HepG2 (cell line): ENCODE measurements around the gene APOM. TPM values are rescaled to one million over a fixed set of nuclear protein-coding genes. Genes with fewer than 3 reads are reported as not detected.

ENCODE experiments used
- ATAC-seq: fragments of 200-7000 bp; cut with Tn5 transposase; 3 replicates; pipeline ENCODE4 v1.9.1; 2020; ENCODE audit warnings: mild to moderate bottlenecking, moderate library complexity
- BruUV-seq: library from RNA; stranded (reverse); fragments of 400-500 nt; replicated peaks from 2 replicates; lab custom pipeline; 2021; lab: Mats Ljungman, UMichigan
- CTCF ChIA-PET: fragments of 300-600 bp; formaldehyde crosslinking; extraction: SDS; loops from one replicate; lab custom pipeline; 2021; ENCODE audit warnings: low total read pairs, inconsistent platforms, low intra/inter-chr PET ratio; lab: Yijun Ruan, JAX
- POLR2A ChIA-PET: fragments of 350-600 bp; sonication (Branson Sonifier 250); formaldehyde crosslinking; loops from one replicate; lab custom pipeline; 2020; ENCODE audit warnings: antibody characterized with exemption, inconsistent platforms; lab: Yijun Ruan, JAX
- DNase-seq: peaks from one replicate; pipeline ENCODE4 v3.0.0-alpha.2; 2015; ENCODE audit warnings: low spot score
- FAIRE-seq: peaks from 3 replicates; lab custom pipeline; 2011; peaks lifted over from hg19 to GRCh38; lab: Jason Lieb, UNC
- H2AFZ ChIP-seq: one replicate; pipeline ENCODE4 v1.6.1; 2011; ENCODE audit warnings: low read length, inconsistent platforms
- H3K27ac ChIP-seq: fragments of 300-600 bp; 3 replicates; pipeline ENCODE4 v1.8.0; 2011; ENCODE audit warnings: mixed run types, mild to moderate bottlenecking, mixed read lengths, low read length, inconsistent platforms; ENCODE audit not compliant: insufficient read depth; ENCODE audit errors: extremely low read length
- H3K27me3 ChIP-seq, 2 experiments: fragments of 200-600 bp in 1 of 2; 2 replicates in 1 of 2; 3 replicates in 1 of 2; pipeline versions ENCODE4 v1.6.0 to v1.8.0; 2011; ENCODE audit warnings: low read length in 2 of 2, mild to moderate bottlenecking in 2 of 2, moderate library complexity in 2 of 2, inconsistent platforms in 1 of 2; ENCODE audit not compliant: insufficient read depth in 2 of 2, control insufficient read depth in 1 of 2
- H3K36me3 ChIP-seq, 2 experiments: fragments of 200-600 bp in 1 of 2; replicated peaks in 1 of 2; 2 replicates in 1 of 2; 3 replicates in 1 of 2; pipeline versions ENCODE4 v1.5.1 to v1.8.0; 2011; ENCODE audit warnings: low read length in 2 of 2, inconsistent platforms in 1 of 2; ENCODE audit not compliant: insufficient read depth in 2 of 2, control insufficient read depth in 1 of 2
- H3K4me1 ChIP-seq: 2 replicates; pipeline ENCODE4 v1.5.1; 2012; ENCODE audit warnings: low read length, inconsistent platforms; ENCODE audit not compliant: insufficient read depth
- H3K4me2 ChIP-seq: 2 replicates; pipeline ENCODE4 v1.6.0; 2011; ENCODE audit warnings: low read depth, low read length, inconsistent platforms
- H3K4me3 ChIP-seq, 3 experiments: fragments of 200-600 bp in 1 of 3; sonication (generic), shearing (Covaris generic) in 1 of 3; replicated peaks in 1 of 3; 2 replicates each; pipeline ENCODE4 v1.5.1; 2011 to 2016; ENCODE audit warnings: low read length in 3 of 3, inconsistent platforms in 2 of 3, low read depth in 2 of 3, mild to moderate bottlenecking in 2 of 3, control low read depth in 1 of 3, mixed read lengths in 1 of 3; ENCODE audit not compliant: insufficient read depth in 1 of 3
- H3K79me2 ChIP-seq: one replicate; pipeline ENCODE4 v1.6.1; 2011; ENCODE audit warnings: low read length, inconsistent platforms; ENCODE audit not compliant: insufficient read depth
- H3K9ac ChIP-seq: 2 replicates; pipeline ENCODE4 v1.6.0; 2011; ENCODE audit warnings: mild to moderate bottlenecking, low read depth, low read length, inconsistent platforms; ENCODE audit not compliant: insufficient read depth
- H3K9me3 ChIP-seq: 2 replicates; pipeline ENCODE4 v1.5.1; 2012; ENCODE audit warnings: mild to moderate bottlenecking, low read length
- H4K20me1 ChIP-seq: 2 replicates; pipeline ENCODE4 v1.6.0; 2011; ENCODE audit warnings: inconsistent platforms, mild to moderate bottlenecking, low read length, moderate library complexity; ENCODE audit not compliant: insufficient read depth
- ATF7 ChIP-seq, 2 experiments: fragments of 450-650 bp in 1 of 2; sonication (generic) in 1 of 2; formaldehyde crosslinking in 1 of 2; IDR thresholded peaks; 2 replicates each; pipeline versions ENCODE4 v1.4.0 to v1.6.1; 2016 to 2020; ENCODE audit warnings: antibody characterized with exemption in 1 of 2, mild to moderate bottlenecking in 1 of 2, missing genetic modification reagents in 1 of 2
- HMG20A ChIP-seq: IDR thresholded peaks from 2 replicates; pipeline ENCODE4 v1.6.1; 2016; ENCODE audit warnings: borderline replicate concordance
- JDP2 ChIP-seq: sonication (generic); formaldehyde crosslinking; IDR thresholded peaks from 2 replicates; pipeline ENCODE4 v1.8.1; 2022; ENCODE audit warnings: missing genetic modification reagents, borderline replicate concordance
- PTBP1 ChIP-seq: fragments of 200-400 bp; formaldehyde crosslinking; IDR thresholded peaks from 2 replicates; pipeline ENCODE4 v1.6.1; 2018; ENCODE audit warnings: low read length, low read depth; ENCODE audit not compliant: poor library complexity, severe bottlenecking
- RBM39 ChIP-seq: fragments of 200-400 bp; formaldehyde crosslinking; IDR thresholded peaks from one replicate; pipeline ENCODE4 v1.6.1; 2018; ENCODE audit warnings: antibody characterized with exemption, mild to moderate bottlenecking, low read depth, low read length; ENCODE audit not compliant: poor library complexity, severe bottlenecking
- RXRA ChIP-seq: sonication (generic); formaldehyde crosslinking; IDR thresholded peaks from 2 replicates; pipeline ENCODE4 v1.5.1; 2020; ENCODE audit warnings: missing genetic modification reagents
- U2AF2 ChIP-seq: fragments of 200-400 bp; formaldehyde crosslinking; IDR thresholded peaks from 2 replicates; pipeline ENCODE4 v1.6.1; 2017; ENCODE audit warnings: low read depth, mild to moderate bottlenecking, low read length
- XBP1 ChIP-seq: sonication (generic); formaldehyde crosslinking; IDR thresholded peaks from 2 replicates; pipeline ENCODE4 v1.5.0; 2020; ENCODE audit warnings: missing genetic modification reagents
- ZNF253 ChIP-seq: sonication (generic); formaldehyde crosslinking; IDR thresholded peaks from 2 replicates; pipeline ENCODE4 v1.8.0; 2022; ENCODE audit warnings: mild to moderate bottlenecking, missing genetic modification reagents, borderline replicate concordance
- ZNF776 ChIP-seq: sonication (generic); formaldehyde crosslinking; IDR thresholded peaks from 2 replicates; pipeline ENCODE4 v1.4.0; 2020; ENCODE audit warnings: mild to moderate bottlenecking, missing genetic modification reagents
- ZZZ3 ChIP-seq: sonication (generic); formaldehyde crosslinking; IDR thresholded peaks from 2 replicates; pipeline ENCODE4 v1.4.0; 2020; ENCODE audit warnings: missing genetic modification reagents, mild to moderate bottlenecking, borderline replicate concordance
- WGBS: methylation state at CpG from one replicate; pipeline ENCODE4 v1.1.6; 2017; ENCODE audit warnings: low lambda C conversion rate; 5-methylcytosine and 5-hydroxymethylcytosine counted together
- in situ Hi-C: cut with HindIII; loops from 2 replicates; pipeline ENCODE4 v1.10.0; 2017; ENCODE audit warnings: low pct_unique_long_range_greater_than_20kb; ENCODE audit not compliant: extremely low pct_ligation_motif_present
- intact Hi-C: fragments of 100-400 bp; cut with micrococcal nuclease; formaldehyde crosslinking; loops from one replicate; pipeline ENCODE4 v1.10.0; 2022; ENCODE audit not compliant: unreplicated experiment
- polyA plus RNA-seq, 8 experiments: library from polyadenylated mRNA; depleted of rRNA in 3 of 8; stranded (reverse) in 7 of 8; unstranded in 1 of 8; fragments of >200 nt; fragmentation: Illumina TruSeq in 4 of 8; extraction: Trizol in 4 of 8; gene quantifications; 2 replicates each; pipeline versions ENCODE4 v1.2.1 to v1.2.3, GENCODE V29; 2011 to 2016; ENCODE audit warnings: low read depth in 4 of 8, missing spikeins in 1 of 8, mixed read lengths in 1 of 8; ENCODE audit not compliant: insufficient read depth in 1 of 8
- total RNA-seq, 5 experiments: library from RNA; depleted of rRNA; stranded (reverse); fragments of >200 nt; fragmentation: Illumina TruSeq; extraction: Trizol; gene quantifications; 2 replicates each; pipeline ENCODE4 v1.2.3, GENCODE V29; 2016; ENCODE audit warnings: low read depth in 1 of 5
- TF ChIP-seq, protein P1 (sequence below): sonication (generic); formaldehyde crosslinking; IDR thresholded peaks from 2 replicates; pipeline ENCODE4 v1.5.0; 2020; ENCODE audit warnings: mild to moderate bottlenecking, missing genetic modification reagents, moderate library complexity
- TF ChIP-seq, protein P2 (sequence below): sonication (generic); formaldehyde crosslinking; IDR thresholded peaks from 2 replicates; pipeline ENCODE4 v1.5.0; 2020; ENCODE audit warnings: missing genetic modification reagents
- TF ChIP-seq, protein P3 (sequence below): sonication (generic); formaldehyde crosslinking; IDR thresholded peaks from 2 replicates; pipeline ENCODE4 v1.4.0; 2020; ENCODE audit warnings: mild to moderate bottlenecking, missing genetic modification reagents

Gene APOM
- total and polyA plus RNA-seq, 2 of the 13 experiments (the other 11 are each of a cell fraction or from before 2014, with no cell fraction given), result 98.2 to 1,140 TPM

DNA sequence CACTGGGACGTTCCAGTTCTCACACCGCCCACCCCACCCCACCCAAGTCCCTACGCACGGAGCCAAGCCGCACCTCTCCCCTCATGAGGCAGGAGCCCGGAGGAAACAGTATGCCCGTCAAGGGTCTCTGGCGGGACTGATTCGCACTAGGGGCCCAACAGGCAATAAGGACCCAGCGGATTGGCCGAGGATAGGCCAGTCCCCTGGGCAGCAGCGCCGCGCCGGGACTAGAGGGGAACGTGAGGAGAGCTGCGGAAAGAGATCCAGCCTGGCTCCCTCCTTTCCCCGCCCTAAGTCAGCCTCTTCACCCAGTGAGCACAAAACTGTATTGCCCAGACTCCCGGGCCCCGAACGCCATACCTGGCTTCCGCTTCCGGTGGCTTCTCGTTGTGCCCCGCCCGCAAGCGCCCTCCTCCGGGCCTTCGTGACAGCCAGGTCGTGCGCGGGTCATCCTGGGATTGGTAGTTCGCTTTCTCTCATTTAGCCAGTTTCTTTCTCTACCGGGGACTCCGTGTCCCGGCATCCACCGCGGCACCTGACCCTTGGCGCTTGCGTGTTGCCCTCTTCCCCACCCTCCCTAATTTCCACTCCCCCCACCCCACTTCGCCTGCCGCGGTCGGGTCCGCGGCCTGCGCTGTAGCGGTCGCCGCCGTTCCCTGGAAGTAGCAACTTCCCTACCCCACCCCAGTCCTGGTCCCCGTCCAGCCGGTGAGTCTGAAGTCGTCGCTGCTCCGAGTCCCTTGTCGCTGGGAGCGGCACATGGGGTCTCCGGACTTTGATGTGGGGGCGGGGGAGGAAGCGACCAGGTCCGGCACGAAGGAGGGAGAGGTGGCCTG lies 10.0 kb downstream of the APOM start, which contains the start of gene CSNK2B (continued):
- TF ChIP-seq ZZZ3 (CRISPR knock-in tag) (no peak; the same call in 1 of the 2 replicates), JDP2 (no peak; the same call in 1 of the 2 replicates), ZNF253 (no peak), ZNF776 (peak; percentile 30; the same call in 1 of the 2 replicates), RBM39 (peak; percentile 97), XBP1 (peak; percentile 77; the same call in 1 of the 2 replicates), HMG20A (CRISPR knock-in tag) (no peak; the same call in 1 of the 2 replicates)
- TF ChIP-seq, protein P1, sequence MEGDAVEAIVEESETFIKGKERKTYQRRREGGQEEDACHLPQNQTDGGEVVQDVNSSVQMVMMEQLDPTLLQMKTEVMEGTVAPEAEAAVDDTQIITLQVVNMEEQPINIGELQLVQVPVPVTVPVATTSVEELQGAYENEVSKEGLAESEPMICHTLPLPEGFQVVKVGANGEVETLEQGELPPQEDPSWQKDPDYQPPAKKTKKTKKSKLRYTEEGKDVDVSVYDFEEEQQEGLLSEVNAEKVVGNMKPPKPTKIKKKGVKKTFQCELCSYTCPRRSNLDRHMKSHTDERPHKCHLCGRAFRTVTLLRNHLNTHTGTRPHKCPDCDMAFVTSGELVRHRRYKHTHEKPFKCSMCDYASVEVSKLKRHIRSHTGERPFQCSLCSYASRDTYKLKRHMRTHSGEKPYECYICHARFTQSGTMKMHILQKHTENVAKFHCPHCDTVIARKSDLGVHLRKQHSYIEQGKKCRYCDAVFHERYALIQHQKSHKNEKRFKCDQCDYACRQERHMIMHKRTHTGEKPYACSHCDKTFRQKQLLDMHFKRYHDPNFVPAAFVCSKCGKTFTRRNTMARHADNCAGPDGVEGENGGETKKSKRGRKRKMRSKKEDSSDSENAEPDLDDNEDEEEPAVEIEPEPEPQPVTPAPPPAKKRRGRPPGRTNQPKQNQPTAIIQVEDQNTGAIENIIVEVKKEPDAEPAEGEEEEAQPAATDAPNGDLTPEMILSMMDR (CRISPR knock-in tag), result peak; percentile 21
- TF ChIP-seq, all 625 proteins: peak for 297

DNA sequence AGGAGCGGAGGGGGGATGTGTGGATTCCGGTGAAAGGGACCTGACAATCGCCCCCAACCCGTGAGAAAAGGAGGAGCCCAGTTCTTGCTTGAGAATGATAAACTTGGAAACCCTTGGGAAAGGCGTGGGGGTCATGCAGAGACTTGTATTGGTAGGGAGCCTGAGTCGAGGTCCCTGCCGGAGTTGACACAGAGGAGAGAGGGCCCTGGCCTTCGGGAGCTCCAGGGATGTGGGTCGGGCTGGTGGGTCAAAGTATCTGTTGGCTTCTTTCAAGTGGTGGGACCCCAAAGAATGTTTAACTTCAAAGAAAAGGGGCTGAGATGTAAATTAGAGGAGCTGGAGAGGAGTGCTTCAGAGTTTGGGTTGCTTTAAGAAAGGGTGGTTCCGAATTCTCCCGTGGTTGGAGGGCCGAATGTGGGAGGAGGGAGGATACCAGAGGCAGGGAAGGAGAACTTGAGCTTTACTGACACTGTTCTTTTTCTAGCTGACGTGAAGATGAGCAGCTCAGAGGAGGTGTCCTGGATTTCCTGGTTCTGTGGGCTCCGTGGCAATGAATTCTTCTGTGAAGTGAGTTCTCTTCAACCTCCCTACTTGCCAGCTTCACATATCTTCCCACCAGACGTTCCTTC lies 10.8 kb downstream of the APOM start:
- no peaks in the 10 kb centered on the region; a peak in 1 of 5 replicates for H3K27me3 ChIP-seq
- H4K20me1 ChIP-seq, result no peaks in the 10 kb centered on the region
- peaks cover 29 to 55% of the 10 kb centered on the region in 2 experiments for H3K36me3 ChIP-seq
- ATAC-seq (no peak), DNase-seq (no peak), FAIRE-seq (no peak)
- intact Hi-C loops, result loop anchor here (5.0 kb wide), 2 partner anchors 44 to 166 kb away; partner anchors contain the start of gene PRRC2A
- H3K4me1 ChIP-seq, result peaks cover 64% of the 10 kb centered on the region
- ChIA-PET CTCF (no interaction called here), POLR2A (interaction anchor here (1.0 to 7.0 kb wide), 9 partner anchors 13 to 279 kb away, joined by 3 to 438 read pairs (median 6); partner anchors contain the start of genes ABHD16A, APOM, BAG6 and CFB)
- WGBS, result 1% methylated on average over 15 of the region's 15 CpGs
- BruUV-seq, result no TSS peak
- peak overlapping the region; percentile 93 for H3K4me2 ChIP-seq
- peaks cover 58% of the 10 kb centered on the region for H3K79me2 ChIP-seq
- peak overlapping the region; percentile 99 for H3K27ac ChIP-seq
- no peaks in the 10 kb centered on the region for H3K9me3 ChIP-seq
- H3K9ac ChIP-seq, result peak overlapping the region; percentile 96
- peak overlapping the region; percentile 93 to 98 (median 94) for H3K4me3 ChIP-seq
- in situ Hi-C loops, result no loop called here
- H2AFZ ChIP-seq, result no peak overlapping the region
- TF ChIP-seq, protein P2, sequence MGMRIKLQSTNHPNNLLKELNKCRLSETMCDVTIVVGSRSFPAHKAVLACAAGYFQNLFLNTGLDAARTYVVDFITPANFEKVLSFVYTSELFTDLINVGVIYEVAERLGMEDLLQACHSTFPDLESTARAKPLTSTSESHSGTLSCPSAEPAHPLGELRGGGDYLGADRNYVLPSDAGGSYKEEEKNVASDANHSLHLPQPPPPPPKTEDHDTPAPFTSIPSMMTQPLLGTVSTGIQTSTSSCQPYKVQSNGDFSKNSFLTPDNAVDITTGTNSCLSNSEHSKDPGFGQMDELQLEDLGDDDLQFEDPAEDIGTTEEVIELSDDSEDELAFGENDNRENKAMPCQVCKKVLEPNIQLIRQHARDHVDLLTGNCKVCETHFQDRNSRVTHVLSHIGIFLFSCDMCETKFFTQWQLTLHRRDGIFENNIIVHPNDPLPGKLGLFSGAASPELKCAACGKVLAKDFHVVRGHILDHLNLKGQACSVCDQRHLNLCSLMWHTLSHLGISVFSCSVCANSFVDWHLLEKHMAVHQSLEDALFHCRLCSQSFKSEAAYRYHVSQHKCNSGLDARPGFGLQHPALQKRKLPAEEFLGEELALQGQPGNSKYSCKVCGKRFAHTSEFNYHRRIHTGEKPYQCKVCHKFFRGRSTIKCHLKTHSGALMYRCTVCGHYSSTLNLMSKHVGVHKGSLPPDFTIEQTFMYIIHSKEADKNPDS, result no peak
- TF ChIP-seq, protein P3, sequence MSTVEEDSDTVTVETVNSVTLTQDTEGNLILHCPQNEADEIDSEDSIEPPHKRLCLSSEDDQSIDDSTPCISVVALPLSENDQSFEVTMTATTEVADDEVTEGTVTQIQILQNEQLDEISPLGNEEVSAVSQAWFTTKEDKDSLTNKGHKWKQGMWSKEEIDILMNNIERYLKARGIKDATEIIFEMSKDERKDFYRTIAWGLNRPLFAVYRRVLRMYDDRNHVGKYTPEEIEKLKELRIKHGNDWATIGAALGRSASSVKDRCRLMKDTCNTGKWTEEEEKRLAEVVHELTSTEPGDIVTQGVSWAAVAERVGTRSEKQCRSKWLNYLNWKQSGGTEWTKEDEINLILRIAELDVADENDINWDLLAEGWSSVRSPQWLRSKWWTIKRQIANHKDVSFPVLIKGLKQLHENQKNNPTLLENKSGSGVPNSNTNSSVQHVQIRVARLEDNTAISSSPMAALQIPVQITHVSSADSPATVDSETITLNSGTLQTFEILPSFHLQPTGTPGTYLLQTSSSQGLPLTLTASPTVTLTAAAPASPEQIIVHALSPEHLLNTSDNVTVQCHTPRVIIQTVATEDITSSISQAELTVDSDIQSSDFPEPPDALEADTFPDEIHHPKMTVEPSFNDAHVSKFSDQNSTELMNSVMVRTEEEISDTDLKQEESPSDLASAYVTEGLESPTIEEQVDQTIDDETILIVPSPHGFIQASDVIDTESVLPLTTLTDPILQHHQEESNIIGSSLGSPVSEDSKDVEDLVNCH (CRISPR knock-in tag), result peak; percentile 1; the same call in 1 of the 2 replicates
- TF ChIP-seq U2AF2 (no peak), PTBP1 (no peak), RXRA (CRISPR knock-in tag) (no peak), ATF7 (IDR thresholded peaks at IDR 0.05) (no peak), ATF7 (CRISPR knock-in tag; IDR thresholded peaks at IDR 0.05) (no peak)
